ENCODE data around the gene LCP2.

The LCP2 gene

DNA sequence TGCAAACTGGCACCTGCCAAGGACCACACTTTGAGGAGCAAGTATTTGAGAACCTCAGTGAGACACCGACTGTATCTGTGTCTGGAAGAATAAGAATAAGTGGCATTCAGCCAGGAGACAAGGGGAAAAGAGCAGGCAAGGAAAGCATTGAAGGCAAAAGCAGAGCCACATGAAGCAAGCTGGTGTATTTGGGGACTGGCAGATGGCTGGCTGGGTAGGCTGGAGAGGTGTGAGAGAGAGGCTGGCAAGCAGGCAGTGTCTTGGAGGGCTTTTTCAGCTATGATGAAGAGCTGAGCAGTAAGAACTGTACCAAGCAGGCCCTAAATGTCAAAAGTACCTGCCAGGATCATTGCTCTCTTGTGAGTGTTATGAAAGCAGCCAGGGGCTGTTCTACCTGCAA lies 78.9 kb downstream of the LCP2 start:
- H3K4me1 ChIP-seq (ENCODE audit: control insufficient read depth, insufficient read depth, low read length) = peaks cover 18% of the 10 kb centered on the region
- no peak overlapping the region for H3K4me3 ChIP-seq (ENCODE audit: low read length)
- H3K36me3 ChIP-seq (ENCODE audit: insufficient read depth, low read length) = no peaks in the 10 kb centered on the region
- peaks cover 2% of the 10 kb centered on the region for H3K27me3 ChIP-seq (ENCODE audit: control insufficient read depth, insufficient read depth, low read length)
- no peak overlapping the region for H3K4me2 ChIP-seq (ENCODE audit: low read length)
- no peaks in the 10 kb centered on the region for H3K9me3 ChIP-seq (replicated peaks; ENCODE audit: low read length)
- H3K9ac ChIP-seq (ENCODE audit: low read depth, low read length) = no peak overlapping the region

DNA sequence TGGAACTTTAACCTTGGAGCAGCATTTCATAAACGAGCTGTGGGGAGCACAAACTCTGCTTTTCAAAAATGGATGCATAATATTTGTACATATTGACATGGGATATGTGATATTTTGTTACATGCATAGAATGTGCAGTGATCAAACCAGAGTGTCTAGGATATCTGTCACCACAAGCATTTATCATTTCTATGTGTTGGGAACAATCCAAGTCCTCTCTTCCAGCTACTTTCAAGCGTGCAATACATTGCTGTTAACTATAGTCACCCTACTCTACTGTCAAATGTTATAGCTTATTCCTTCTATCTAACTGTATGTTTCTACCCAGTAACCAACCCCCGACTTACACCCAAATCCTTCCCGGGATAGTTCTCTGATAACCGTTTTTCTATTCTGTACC lies 79.7 kb downstream of the LCP2 start:
- Histone ChIP-seq H3K36me3 (ENCODE audit: insufficient read depth, low read length) (no peaks in the 10 kb centered on the region), H3K27me3 (ENCODE audit: control insufficient read depth, insufficient read depth, low read length) (peaks cover 2% of the 10 kb centered on the region), H3K4me3 (ENCODE audit: low read length) (no peak overlapping the region), H3K9me3 (replicated peaks; ENCODE audit: low read length) (no peaks in the 10 kb centered on the region), H3K4me2 (ENCODE audit: low read length) (no peak overlapping the region), H3K9ac (ENCODE audit: low read depth, low read length) (no peak overlapping the region), H3K4me1 (ENCODE audit: control insufficient read depth, insufficient read depth, low read length) (peaks cover 18% of the 10 kb centered on the region)

DNA sequence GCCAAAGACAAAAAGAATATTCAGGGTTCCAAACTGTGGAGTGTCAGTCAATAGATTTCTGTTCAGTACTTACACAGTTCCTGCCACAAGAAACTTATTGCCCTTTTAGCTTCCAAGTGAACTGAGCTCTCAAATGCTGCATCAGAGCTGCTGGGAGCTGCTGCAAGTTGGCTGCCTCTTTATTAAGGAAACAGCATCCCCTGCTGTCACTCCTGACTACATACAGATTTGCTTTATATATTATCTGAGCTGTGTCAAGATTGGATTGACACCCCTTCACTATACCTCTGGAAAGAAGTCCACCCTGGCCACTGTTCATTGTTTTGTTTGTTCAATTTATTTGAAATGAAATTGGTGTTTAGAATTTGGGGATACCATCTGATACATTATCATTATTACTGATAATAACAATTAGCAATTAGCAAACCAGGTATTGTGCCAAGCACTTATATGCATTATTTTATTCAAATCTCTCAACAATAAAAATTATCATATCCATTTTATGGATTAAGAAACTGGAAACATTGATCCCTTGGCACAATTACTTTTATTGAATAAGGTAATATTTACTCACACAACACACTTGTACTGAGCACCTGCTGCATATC lies 81.2 kb downstream of the LCP2 start:
- Histone ChIP-seq H3K27me3 (ENCODE audit: control insufficient read depth, insufficient read depth, low read length) (peaks cover 2% of the 10 kb centered on the region), H3K4me1 (ENCODE audit: control insufficient read depth, insufficient read depth, low read length) (peaks cover 18% of the 10 kb centered on the region), H3K4me2 (ENCODE audit: low read length) (no peak overlapping the region), H3K4me3 (ENCODE audit: low read length) (no peak overlapping the region), H3K9me3 (replicated peaks; ENCODE audit: low read length) (no peaks in the 10 kb centered on the region), H3K9ac (ENCODE audit: low read depth, low read length) (no peak overlapping the region), H3K36me3 (ENCODE audit: insufficient read depth, low read length) (no peaks in the 10 kb centered on the region)

DNA sequence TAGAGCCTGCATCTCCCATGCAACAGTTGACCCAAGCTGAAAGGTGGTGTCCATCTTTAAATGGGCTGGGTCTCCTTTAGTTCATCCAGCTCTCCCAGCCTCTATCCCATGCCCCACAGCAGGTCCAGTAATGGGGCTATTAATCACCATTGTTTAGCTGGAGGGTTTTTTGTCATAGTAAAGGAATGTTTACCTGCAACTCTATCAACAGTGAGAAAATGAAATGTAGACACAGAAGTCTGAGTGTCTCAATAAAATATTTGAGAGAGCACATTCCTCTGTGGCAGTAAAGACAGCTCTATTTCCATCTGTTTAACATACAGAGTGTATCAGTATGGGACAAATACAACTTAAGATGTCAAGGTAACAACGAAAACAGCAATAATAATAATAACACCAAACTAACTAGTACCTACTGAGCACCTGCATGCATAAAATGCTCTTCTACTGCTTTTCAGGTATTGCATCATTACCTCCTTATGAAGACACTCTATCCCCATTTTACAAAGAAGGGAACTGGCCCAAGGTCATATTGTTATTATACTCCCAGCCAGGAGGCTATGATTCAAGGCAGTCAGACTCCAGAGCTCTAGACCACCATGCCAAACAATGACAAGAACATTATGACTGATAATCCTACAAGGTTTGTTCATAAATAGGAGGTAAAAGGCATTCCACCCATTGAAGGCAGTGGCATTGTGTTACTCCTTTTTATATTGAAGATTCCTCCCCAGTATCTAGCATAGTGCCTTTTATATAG lies 85.8 kb downstream of the LCP2 start:
- Histone ChIP-seq H3K4me1 (ENCODE audit: control insufficient read depth, insufficient read depth, low read length) (no peaks in the 10 kb centered on the region), H3K9ac (ENCODE audit: low read depth, low read length) (no peak overlapping the region), H3K36me3 (ENCODE audit: insufficient read depth, low read length) (no peaks in the 10 kb centered on the region), H3K27me3 (ENCODE audit: control insufficient read depth, insufficient read depth, low read length) (peaks cover 19% of the 10 kb centered on the region), H3K9me3 (replicated peaks; ENCODE audit: low read length) (no peaks in the 10 kb centered on the region), H3K4me2 (ENCODE audit: low read length) (no peak overlapping the region), H3K4me3 (ENCODE audit: low read length) (no peak overlapping the region)

DNA sequence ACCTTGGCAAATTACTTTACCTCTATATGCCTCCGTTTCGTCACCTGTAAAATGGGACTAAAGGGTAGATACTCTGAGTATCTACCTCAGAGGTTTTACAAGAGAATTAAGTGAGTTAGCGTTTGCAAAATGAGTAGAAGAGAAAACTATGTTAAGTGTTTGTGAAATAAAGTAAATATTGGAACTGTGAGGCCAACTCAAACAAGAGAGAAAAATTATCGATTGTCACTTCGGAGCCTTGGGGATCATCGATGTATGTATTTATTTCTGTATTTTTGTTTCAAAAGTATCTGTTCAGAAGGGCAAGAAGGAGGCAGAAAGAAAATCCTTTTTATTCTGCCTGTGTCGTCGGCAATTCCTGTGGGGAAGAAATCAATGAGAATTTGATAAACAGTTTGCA lies 90.6 kb downstream of the LCP2 start:
- Histone ChIP-seq H3K9me3 (replicated peaks; ENCODE audit: low read length) (no peaks in the 10 kb centered on the region), H3K27me3 (ENCODE audit: control insufficient read depth, insufficient read depth, low read length) (peaks cover 38% of the 10 kb centered on the region), H3K4me3 (ENCODE audit: low read length) (no peak overlapping the region), H3K4me2 (ENCODE audit: low read length) (no peak overlapping the region), H3K36me3 (ENCODE audit: insufficient read depth, low read length) (no peaks in the 10 kb centered on the region), H3K9ac (ENCODE audit: low read depth, low read length) (no peak overlapping the region), H3K4me1 (ENCODE audit: control insufficient read depth, insufficient read depth, low read length) (no peaks in the 10 kb centered on the region)

DNA sequence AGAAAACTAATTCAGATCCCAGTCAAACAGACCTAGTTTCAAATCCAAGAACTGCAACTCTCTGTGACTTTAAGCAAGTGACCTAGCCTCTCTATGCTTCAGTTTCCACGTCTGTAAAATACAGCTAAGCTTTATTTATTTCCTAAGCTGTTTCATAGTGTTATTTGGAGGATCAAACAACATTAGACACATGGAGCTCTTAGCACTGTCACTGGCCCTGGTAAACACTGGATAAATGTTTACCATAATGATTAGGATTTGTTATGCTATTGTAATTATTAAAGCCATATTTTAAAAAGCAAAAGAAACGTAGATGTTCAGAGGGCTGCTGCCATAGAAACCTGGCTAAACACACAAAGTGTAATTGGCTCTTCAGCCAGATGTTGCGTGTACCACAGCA lies 91.4 kb downstream of the LCP2 start:
- H3K36me3 ChIP-seq (ENCODE audit: insufficient read depth, low read length) = no peaks in the 10 kb centered on the region
- H3K4me3 ChIP-seq (ENCODE audit: low read length) = no peak overlapping the region
- peaks cover 41% of the 10 kb centered on the region for H3K27me3 ChIP-seq (ENCODE audit: control insufficient read depth, insufficient read depth, low read length)
- H3K4me2 ChIP-seq (ENCODE audit: low read length) = no peak overlapping the region
- no peaks in the 10 kb centered on the region for H3K4me1 ChIP-seq (ENCODE audit: control insufficient read depth, insufficient read depth, low read length)
- no peaks in the 10 kb centered on the region for H3K9me3 ChIP-seq (replicated peaks; ENCODE audit: low read length)
- no peak overlapping the region for H3K9ac ChIP-seq (ENCODE audit: low read depth, low read length)

DNA sequence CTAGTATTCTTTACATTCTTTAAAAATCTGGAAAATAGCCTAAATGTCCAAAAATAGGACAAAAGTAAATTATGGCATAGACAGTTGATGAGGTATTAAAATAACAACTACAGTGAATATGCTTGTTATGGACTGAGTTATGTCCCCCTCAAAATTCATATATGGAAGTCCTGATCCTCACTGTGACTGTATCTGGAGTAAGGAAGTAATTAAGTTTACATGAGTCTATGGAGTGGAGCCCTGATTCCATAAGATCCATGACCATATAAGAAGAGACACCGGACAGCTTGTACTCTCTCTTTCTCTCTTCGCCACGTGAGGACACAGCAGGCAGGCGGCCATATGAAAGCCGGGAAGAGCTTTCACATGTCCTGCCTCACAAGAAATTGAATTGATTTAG lies 93.4 kb downstream of the LCP2 start:
- no peaks in the 10 kb centered on the region for H3K4me1 ChIP-seq (ENCODE audit: control insufficient read depth, insufficient read depth, low read length)

DNA sequence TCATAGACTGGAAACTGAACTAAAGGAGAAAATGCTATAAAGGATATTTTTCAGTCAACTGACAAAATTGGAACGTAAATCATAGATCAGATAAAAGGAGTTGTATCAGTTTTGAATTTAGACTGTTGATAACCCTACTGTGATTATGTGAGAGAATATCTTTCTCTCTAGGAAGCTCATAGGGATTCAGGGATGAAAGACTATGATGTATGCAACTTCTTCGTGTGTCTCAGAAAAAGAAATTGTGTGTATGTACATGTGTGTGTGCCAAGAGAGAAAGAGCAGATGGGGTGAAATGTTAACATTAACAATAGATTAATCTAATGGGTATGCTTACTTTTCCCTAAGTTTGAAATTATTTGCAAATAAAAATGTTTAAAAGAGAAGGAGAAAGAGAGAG lies 95.5 kb downstream of the LCP2 start:
- Histone ChIP-seq H3K4me2 (ENCODE audit: low read length) (no peak overlapping the region), H3K4me1 (ENCODE audit: control insufficient read depth, insufficient read depth, low read length) (no peaks in the 10 kb centered on the region), H3K9ac (ENCODE audit: low read depth, low read length) (no peak overlapping the region), H3K36me3 (ENCODE audit: insufficient read depth, low read length) (no peaks in the 10 kb centered on the region), H3K4me3 (ENCODE audit: low read length) (no peak overlapping the region), H3K9me3 (replicated peaks; ENCODE audit: low read length) (no peaks in the 10 kb centered on the region), H3K27me3 (ENCODE audit: control insufficient read depth, insufficient read depth, low read length) (peaks cover 43% of the 10 kb centered on the region)

More for the DNA sequence above, 93.4 kb downstream of the LCP2 start:
- Histone ChIP-seq H3K4me2 (ENCODE audit: low read length) (no peak overlapping the region), H3K9ac (ENCODE audit: low read depth, low read length) (no peak overlapping the region), H3K36me3 (ENCODE audit: insufficient read depth, low read length) (no peaks in the 10 kb centered on the region), H3K9me3 (replicated peaks; ENCODE audit: low read length) (no peaks in the 10 kb centered on the region), H3K4me3 (ENCODE audit: low read length) (no peak overlapping the region), H3K27me3 (ENCODE audit: control insufficient read depth, insufficient read depth, low read length) (peaks cover 40% of the 10 kb centered on the region)

DNA sequence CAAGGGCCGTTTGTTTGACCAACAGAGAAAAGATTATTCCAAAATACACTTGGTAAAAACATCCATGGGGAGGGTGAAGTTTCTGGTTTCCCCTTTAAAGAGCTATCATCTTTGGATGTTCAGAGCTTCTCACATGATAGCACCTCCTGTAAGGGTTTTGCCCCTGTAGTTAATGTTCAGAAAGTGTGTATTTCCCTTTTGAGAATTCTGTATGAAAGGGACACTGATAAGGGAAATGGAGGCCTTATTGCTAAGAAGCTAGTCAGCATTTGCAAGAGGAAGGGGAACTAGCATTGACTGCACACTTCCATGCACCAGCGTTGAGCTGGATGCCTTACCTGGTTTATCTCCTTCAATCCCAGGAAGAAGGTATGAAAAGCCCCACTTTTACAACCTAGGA lies 96.3 kb downstream of the LCP2 start:
- H3K27me3 ChIP-seq (ENCODE audit: control insufficient read depth, insufficient read depth, low read length) = peaks cover 45% of the 10 kb centered on the region
- H3K4me3 ChIP-seq (ENCODE audit: low read length) = no peak overlapping the region
- H3K4me2 ChIP-seq (ENCODE audit: low read length) = no peak overlapping the region
- no peak overlapping the region for H3K9ac ChIP-seq (ENCODE audit: low read depth, low read length)
- H3K9me3 ChIP-seq (replicated peaks; ENCODE audit: low read length) = no peaks in the 10 kb centered on the region
- H3K4me1 ChIP-seq (ENCODE audit: control insufficient read depth, insufficient read depth, low read length) = no peaks in the 10 kb centered on the region
- H3K36me3 ChIP-seq (ENCODE audit: insufficient read depth, low read length) = no peaks in the 10 kb centered on the region

DNA sequence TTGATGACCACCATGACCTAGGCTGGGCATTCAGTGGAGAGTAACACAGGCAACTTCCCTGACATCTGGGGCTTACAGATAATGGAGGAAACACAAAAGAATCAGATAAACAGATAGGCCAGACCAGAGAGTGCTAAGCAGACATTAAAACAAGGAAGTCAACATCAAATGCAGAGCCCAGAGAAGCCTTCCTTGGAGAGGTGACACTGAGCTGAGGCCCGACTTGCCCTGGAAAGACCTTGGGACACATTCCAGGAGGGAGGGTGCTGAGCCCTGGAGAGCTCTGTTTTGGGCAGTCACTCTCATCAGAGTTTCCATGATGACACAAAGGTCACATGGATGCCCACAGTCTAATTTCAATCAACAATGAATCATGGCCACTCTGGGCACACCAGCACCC lies 96.7 kb downstream of the LCP2 start:
- Histone ChIP-seq H3K4me3 (ENCODE audit: low read length) (no peak overlapping the region), H3K27me3 (ENCODE audit: control insufficient read depth, insufficient read depth, low read length) (peaks cover 41% of the 10 kb centered on the region), H3K36me3 (ENCODE audit: insufficient read depth, low read length) (no peaks in the 10 kb centered on the region)

More for the DNA sequence above, 96.7 kb downstream of the LCP2 start:
- H3K4me2 ChIP-seq (ENCODE audit: low read length) = no peak overlapping the region
- no peak overlapping the region for H3K9ac ChIP-seq (ENCODE audit: low read depth, low read length)
- H3K9me3 ChIP-seq (replicated peaks; ENCODE audit: low read length) = no peaks in the 10 kb centered on the region
- H3K4me1 ChIP-seq (ENCODE audit: control insufficient read depth, insufficient read depth, low read length) = no peaks in the 10 kb centered on the region

Measured in skeletal muscle satellite cell (primary cell).